ENCODE data around the gene TTLL6. TPM values are rescaled to one million over a fixed set of nuclear protein-coding genes. Genes with fewer than 3 reads are reported as not detected.

TTLL6 gene
- total and polyA plus RNA-seq, 2 donors from 2014 or later: 2.3 to 4.2 TPM

GRCh38 chr17:48770954-48771353, 46.1 kb downstream of the TTLL6 start:
- intact Hi-C loops (cut with DNase I): no loop called here
- H3K27ac ChIP-seq (ENCODE audit: low read depth in 2 of 2, low read length in 2 of 2): no peak overlapping the region
- H3K4me3 ChIP-seq (ENCODE audit: low read length in 3 of 3): no peak overlapping the region
- H3K36me3 ChIP-seq (ENCODE audit: control insufficient read depth in 2 of 3, insufficient read depth in 3 of 3, low read length in 3 of 3): no peaks in the 10 kb centered on the region
- H3K4me1 ChIP-seq (ENCODE audit: control insufficient read depth in 2 of 3, insufficient read depth in 2 of 3, low read depth in 1 of 3, low read length in 3 of 3): no peaks in the 10 kb centered on the region
- peak in 1 of 5 donors; percentile 3 for DNase-seq
- H3K9me3 ChIP-seq (ENCODE audit: control insufficient read depth in 2 of 3, insufficient read depth in 1 of 3, low read length in 3 of 3): peaks cover 0 to 3% (median 0%) of the 10 kb centered on the region in 3 donors
- H3K9ac ChIP-seq (ENCODE audit: low read length in 3 of 3): no peak overlapping the region
- no peaks in the 10 kb centered on the region for H3K27me3 ChIP-seq (ENCODE audit: control insufficient read depth, insufficient read depth, low read length)
- no peak for FAIRE-seq
- TF ChIP-seq, protein P1, sequence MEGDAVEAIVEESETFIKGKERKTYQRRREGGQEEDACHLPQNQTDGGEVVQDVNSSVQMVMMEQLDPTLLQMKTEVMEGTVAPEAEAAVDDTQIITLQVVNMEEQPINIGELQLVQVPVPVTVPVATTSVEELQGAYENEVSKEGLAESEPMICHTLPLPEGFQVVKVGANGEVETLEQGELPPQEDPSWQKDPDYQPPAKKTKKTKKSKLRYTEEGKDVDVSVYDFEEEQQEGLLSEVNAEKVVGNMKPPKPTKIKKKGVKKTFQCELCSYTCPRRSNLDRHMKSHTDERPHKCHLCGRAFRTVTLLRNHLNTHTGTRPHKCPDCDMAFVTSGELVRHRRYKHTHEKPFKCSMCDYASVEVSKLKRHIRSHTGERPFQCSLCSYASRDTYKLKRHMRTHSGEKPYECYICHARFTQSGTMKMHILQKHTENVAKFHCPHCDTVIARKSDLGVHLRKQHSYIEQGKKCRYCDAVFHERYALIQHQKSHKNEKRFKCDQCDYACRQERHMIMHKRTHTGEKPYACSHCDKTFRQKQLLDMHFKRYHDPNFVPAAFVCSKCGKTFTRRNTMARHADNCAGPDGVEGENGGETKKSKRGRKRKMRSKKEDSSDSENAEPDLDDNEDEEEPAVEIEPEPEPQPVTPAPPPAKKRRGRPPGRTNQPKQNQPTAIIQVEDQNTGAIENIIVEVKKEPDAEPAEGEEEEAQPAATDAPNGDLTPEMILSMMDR (IDR thresholded peaks at IDR 0.05; ENCODE audit: borderline replicate concordance, extremely low read depth, insufficient read depth): no peak

GRCh38 chr17:48769009-48769675, 47.9 kb downstream of the TTLL6 start:
- Histone ChIP-seq H3K9ac (ENCODE audit: low read length in 3 of 3) (no peak overlapping the region), H3K4me1 (ENCODE audit: control insufficient read depth in 2 of 3, insufficient read depth in 2 of 3, low read depth in 1 of 3, low read length in 3 of 3) (no peaks in the 10 kb centered on the region), H3K4me3 (ENCODE audit: low read length in 3 of 3) (no peak overlapping the region), H3K27ac (ENCODE audit: low read depth in 2 of 2, low read length in 2 of 2) (no peak overlapping the region), H3K36me3 (ENCODE audit: control insufficient read depth in 2 of 3, insufficient read depth in 3 of 3, low read length in 3 of 3) (no peaks in the 10 kb centered on the region), H3K9me3 (ENCODE audit: control insufficient read depth in 2 of 3, insufficient read depth in 1 of 3, low read length in 3 of 3) (no peaks in the 10 kb centered on the region), H3K27me3 (ENCODE audit: control insufficient read depth, insufficient read depth, low read length) (no peaks in the 10 kb centered on the region)
- FAIRE-seq: no peak
- peak in 3 of 5 donors; percentile 11 to 42 (median 37) for DNase-seq
- TF ChIP-seq, protein P1 (IDR thresholded peaks at IDR 0.05; ENCODE audit: borderline replicate concordance, extremely low read depth, insufficient read depth): no peak
- intact Hi-C loops (cut with DNase I): no loop called here

DNA sequence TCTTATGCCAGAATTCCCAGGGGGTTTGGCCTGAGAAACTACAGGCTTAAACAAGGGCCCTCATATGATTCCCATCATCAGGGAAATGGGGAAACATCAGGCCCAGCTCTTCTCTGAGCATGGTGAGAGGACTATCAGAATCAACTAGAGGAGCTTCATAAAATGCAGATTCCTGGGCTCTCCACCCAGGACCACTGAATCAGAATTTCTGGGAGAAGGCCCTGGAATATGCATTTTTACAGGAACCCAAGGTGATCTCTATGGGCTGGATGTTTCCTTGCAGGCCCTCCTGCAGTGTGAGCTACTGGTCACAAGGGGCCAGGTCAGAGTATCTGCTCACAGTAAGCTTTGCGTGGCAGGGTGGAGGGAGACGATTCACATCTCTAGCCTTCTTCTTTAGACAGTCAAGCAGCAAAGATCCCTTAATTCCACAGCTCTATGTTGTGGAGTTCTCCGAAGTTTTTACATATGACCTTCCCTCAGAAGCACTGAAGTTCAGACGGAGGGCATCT, 49.7 kb downstream of the TTLL6 start:
- Histone ChIP-seq H3K36me3 (ENCODE audit: control insufficient read depth in 2 of 3, insufficient read depth in 3 of 3, low read length in 3 of 3) (no peaks in the 10 kb centered on the region), H3K9ac (ENCODE audit: low read length in 3 of 3) (no peak overlapping the region), H3K9me3 (ENCODE audit: control insufficient read depth in 2 of 3, insufficient read depth in 1 of 3, low read length in 3 of 3) (no peaks in the 10 kb centered on the region), H3K27ac (ENCODE audit: low read depth in 2 of 2, low read length in 2 of 2) (no peak overlapping the region), H3K4me1 (ENCODE audit: control insufficient read depth in 2 of 3, insufficient read depth in 2 of 3, low read depth in 1 of 3, low read length in 3 of 3) (no peaks in the 10 kb centered on the region), H3K27me3 (ENCODE audit: control insufficient read depth, insufficient read depth, low read length) (peaks cover 2% of the 10 kb centered on the region), H3K4me3 (ENCODE audit: low read length in 3 of 3) (no peak overlapping the region)
- DNase-seq (peak in 1 of 5 donors; percentile 8), FAIRE-seq (no peak)
- TF ChIP-seq, protein P1 (IDR thresholded peaks at IDR 0.05; ENCODE audit: borderline replicate concordance, extremely low read depth, insufficient read depth): no peak
- intact Hi-C loops (cut with DNase I): no loop called here
